Adrenal gland (tissue), 12 donors: Measurements from ENCODE around the gene LRRC28. TPM values are rescaled to one million over a fixed set of nuclear protein-coding genes. Genes with fewer than 3 reads are reported as not detected.

Experiments
- DNase-seq, 7 donors: peaks; one replicate each; pipeline ENCODE4 v3.0.0-alpha.2; 2019 to 2020
- H3K27ac ChIP-seq, 5 donors: fragments of 200-600 bp; sonication (generic) in 4 of 5; 1 replicate in 3 of 5; 2 replicates in 2 of 5; pipeline versions ENCODE4 v1.5.1 to v1.8.0; 2016 to 2020; ENCODE audit warnings: mild to moderate bottlenecking in 1 of 5
- H3K27me3 ChIP-seq: fragments of 200-600 bp; 2 replicates; pipeline ENCODE4 v1.8.0; 2021
- H3K36me3 ChIP-seq, 2 donors: fragments of 200-600 bp; replicated peaks in 1 of 2; 1 replicate in 1 of 2; 2 replicates in 1 of 2; pipeline versions ENCODE4 v1.5.1 to v1.8.0; 2018 to 2022
- H3K4me1 ChIP-seq, 2 donors: fragments of 200-600 bp; replicated peaks in 1 of 2; 1 replicate in 1 of 2; 2 replicates in 1 of 2; pipeline versions ENCODE4 v1.5.1 to v1.8.0; 2018 to 2021
- H3K4me3 ChIP-seq, 4 donors: fragments of 200-600 bp; sonication (generic) in 3 of 4; one replicate each; pipeline ENCODE4 v1.5.1; 2016 to 2018
- H3K9me3 ChIP-seq, 3 donors: fragments of 200-600 bp; sonication (generic) in 1 of 3; replicated peaks in 1 of 3; 1 replicate in 2 of 3; 2 replicates in 1 of 3; pipeline versions ENCODE4 v1.5.1 to v1.8.0; 2016 to 2021
- CTCF ChIP-seq, 6 experiments: fragments of 450-650 bp in 4 of 6; fragments of 200-600 bp in 2 of 6; sonication (generic) in 1 of 6; IDR thresholded peaks; 1 replicate in 5 of 6; 2 replicates in 1 of 6; pipeline versions ENCODE4 v1.5.1 to v1.8.0; 2016 to 2021; ENCODE audit warnings: antibody characterized with exemption in 6 of 6, mild to moderate bottlenecking in 2 of 6, moderate library complexity in 1 of 6
- POLR2A ChIP-seq, 2 donors: fragments of 450-650 bp; IDR thresholded peaks; one replicate each; pipeline ENCODE4 v1.6.1; 2017; ENCODE audit warnings: antibody characterized with exemption in 2 of 2, mild to moderate bottlenecking in 2 of 2, moderate library complexity in 1 of 2
- WGBS, 4 donors: extraction: QIAGEN DNeasy Blood & Tissue Kit in 2 of 4; methylation state at CpG; one replicate each; pipeline versions ENCODE4 v1.1.5 to v1.1.7; 2013 to 2017; 5-methylcytosine and 5-hydroxymethylcytosine counted together
- intact Hi-C, 2 donors: fragments of 100-400 bp; cut with DNase I; formaldehyde crosslinking; loops; one replicate each; pipeline versions ENCODE4 v1.14.1 to v1.15.0; 2022 to 2023
- polyA plus RNA-seq, 3 donors: library from polyadenylated mRNA; stranded (reverse); fragments of 200-250 nt in 2 of 3; fragments of 350-450 nt in 1 of 3; fragmentation: Illumina TruSeq in 1 of 3; extraction: RNeasy Lipid Tissue Mini Kit (QIAGEN cat#74804) in 1 of 3; gene quantifications; one replicate each; pipeline ENCODE4 v1.2.3, GENCODE V29; 2013 to 2014
- total RNA-seq, 9 donors: library from RNA; depleted of rRNA in 4 of 9; stranded (reverse); fragments of >200 nt in 4 of 9; fragments of 120-200 nt in 1 of 9; fragmentation: NEBNext Ultra II Directional in 1 of 9; extraction: Animal tissue kit (Norgen Biotek cat#: 25700) in 1 of 9; gene quantifications; one replicate each; pipeline versions ENCODE4 v1.1.0 to v1.2.4, GENCODE V29; 2013 to 2023
- donor health status: healthy with polysubstance abuse.
- donor health status: Bipolar disorder and iron deficiency.
- donor health status: DM: yes; HTN: yes; CAD: no.
- donor health status: DM: no; HTN: no; CAD: no.
- donor health status: DM: no; HTN: no; CAD: no.
- donor health status: DM: yes; HTN: yes; CAD: no.

Gene LRRC28
- total and polyA plus RNA-seq, 12 donors, result 4.4 to 49.8 (median 22.0) TPM

GRCh38 chr15:99343881-99344551 is 92.7 kb downstream of the LRRC28 start:
- intact Hi-C loops, result no loop called here
- Histone ChIP-seq H3K27me3 (no peaks in the 10 kb centered on the region), H3K4me1 (no peaks in the 10 kb centered on the region), H3K9me3 (no peaks in the 10 kb centered on the region), H3K36me3 (no peaks in the 10 kb centered on the region), H3K27ac (no peak overlapping the region), H3K4me3 (no peak overlapping the region)
- DNase-seq, result peak in 2 of 7 donors; percentile 12 to 27
- WGBS, 4 donors, result 81 to 91% (median 86%) methylated on average over 9 of the region's 9 CpGs
- TF ChIP-seq POLR2A (IDR thresholded peaks at IDR 0.05) (no peak), CTCF (IDR thresholded peaks at IDR 0.05) (peak in 4 of 6 experiments; percentile 19 to 23 (median 20))

- Histone ChIP-seq H3K36me3 (no peaks in the 10 kb centered on the region), H3K4me1 (no peaks in the 10 kb centered on the region), H3K4me3 (no peak overlapping the region), H3K9me3 (no peaks in the 10 kb centered on the region), H3K27ac (no peak overlapping the region), H3K27me3 (no peaks in the 10 kb centered on the region)
- 77 to 91% (median 85%) methylated on average over 2 of the region's 2 CpGs for WGBS, 4 donors
- intact Hi-C loops, result no loop called here
- DNase-seq, result no peak
- TF ChIP-seq CTCF (IDR thresholded peaks at IDR 0.05), result no peak
- TF ChIP-seq POLR2A (IDR thresholded peaks at IDR 0.05), result no peak
Observed at GRCh38 chr15:99344639-99345038, 93.4 kb downstream of the LRRC28 start.

- Histone ChIP-seq H3K27ac (no peak overlapping the region), H3K4me3 (no peak overlapping the region), H3K36me3 (no peaks in the 10 kb centered on the region), H3K27me3 (no peaks in the 10 kb centered on the region), H3K9me3 (no peaks in the 10 kb centered on the region), H3K4me1 (no peaks in the 10 kb centered on the region)
- TF ChIP-seq CTCF (IDR thresholded peaks at IDR 0.05) (no peak), POLR2A (IDR thresholded peaks at IDR 0.05) (no peak)
- intact Hi-C loops, result no loop called here
- DNase-seq, result no peak
- WGBS, 4 donors, result 85 to 95% (median 94%) methylated on average over 2 of the region's 2 CpGs
Observed at GRCh38 chr15:99345242-99345641, 94.0 kb downstream of the LRRC28 start.

DNA sequence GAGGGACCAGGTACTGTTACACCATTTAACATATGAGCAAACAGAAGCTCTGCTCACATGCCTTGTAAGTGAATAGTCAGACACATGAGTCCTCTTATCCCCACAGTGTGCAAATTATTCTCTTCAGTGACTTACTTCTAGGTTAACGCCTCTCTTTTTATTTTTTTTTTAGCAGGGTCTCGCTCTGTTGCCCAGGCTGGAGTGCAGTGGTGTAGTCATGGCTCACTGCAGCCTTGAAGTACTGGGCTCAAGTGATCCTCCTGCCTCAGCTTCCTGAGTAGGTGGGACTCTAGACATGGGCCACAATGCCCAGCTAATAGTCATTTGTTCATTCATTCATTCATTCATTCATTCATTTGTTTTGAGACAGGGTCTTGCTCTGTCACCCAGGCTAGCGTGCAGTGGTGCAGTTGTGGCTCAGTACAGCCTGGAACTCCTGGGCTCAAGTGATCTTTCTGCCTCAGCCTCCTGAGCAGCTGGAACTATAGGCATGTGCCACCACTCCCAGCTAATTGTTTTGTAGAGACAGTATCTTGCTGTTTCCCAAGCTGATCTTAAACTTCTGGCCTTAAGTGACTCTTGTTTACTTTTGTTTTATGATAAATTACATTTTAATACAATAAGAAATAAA is 94.7 kb downstream of the LRRC28 start:
- Histone ChIP-seq H3K27me3 (no peaks in the 10 kb centered on the region), H3K27ac (no peak overlapping the region), H3K9me3 (no peaks in the 10 kb centered on the region), H3K4me3 (no peak overlapping the region), H3K4me1 (no peaks in the 10 kb centered on the region), H3K36me3 (no peaks in the 10 kb centered on the region)
- no peak for TF ChIP-seq CTCF (IDR thresholded peaks at IDR 0.05)
- TF ChIP-seq POLR2A (IDR thresholded peaks at IDR 0.05), result no peak
- DNase-seq, result no peak
- 93 to 98% (median 95%) methylated on average over 3 of the region's 3 CpGs for WGBS, 4 donors
- intact Hi-C loops, result no loop called here
